Renal cortex interstitium (tissue), 11 donors: ENCODE measurements around the gene GPC3. TPM values are rescaled to one million over a fixed set of nuclear protein-coding genes. Genes with fewer than 3 reads are reported as not detected.

ENCODE experiments used
- DNase-seq, 11 donors: peaks; one replicate each; pipeline ENCODE4 v3.0.0-alpha.2; 2013; ENCODE audit warnings: low read depth in 9 of 11, low spot score in 4 of 11; ENCODE audit errors: extremely low read depth in 1 of 11
- polyA plus RNA-seq, 3 donors: library from polyadenylated mRNA; unstranded; fragments of 120-200 nt; gene quantifications; one replicate each; pipeline ENCODE4 v1.2.1, GENCODE V29; 2013; ENCODE audit not compliant: insufficient read length in 3 of 3

The GPC3 gene
- polyA plus RNA-seq, 3 donors: 1,038 to 1,396 (median 1,308) TPM

DNA sequence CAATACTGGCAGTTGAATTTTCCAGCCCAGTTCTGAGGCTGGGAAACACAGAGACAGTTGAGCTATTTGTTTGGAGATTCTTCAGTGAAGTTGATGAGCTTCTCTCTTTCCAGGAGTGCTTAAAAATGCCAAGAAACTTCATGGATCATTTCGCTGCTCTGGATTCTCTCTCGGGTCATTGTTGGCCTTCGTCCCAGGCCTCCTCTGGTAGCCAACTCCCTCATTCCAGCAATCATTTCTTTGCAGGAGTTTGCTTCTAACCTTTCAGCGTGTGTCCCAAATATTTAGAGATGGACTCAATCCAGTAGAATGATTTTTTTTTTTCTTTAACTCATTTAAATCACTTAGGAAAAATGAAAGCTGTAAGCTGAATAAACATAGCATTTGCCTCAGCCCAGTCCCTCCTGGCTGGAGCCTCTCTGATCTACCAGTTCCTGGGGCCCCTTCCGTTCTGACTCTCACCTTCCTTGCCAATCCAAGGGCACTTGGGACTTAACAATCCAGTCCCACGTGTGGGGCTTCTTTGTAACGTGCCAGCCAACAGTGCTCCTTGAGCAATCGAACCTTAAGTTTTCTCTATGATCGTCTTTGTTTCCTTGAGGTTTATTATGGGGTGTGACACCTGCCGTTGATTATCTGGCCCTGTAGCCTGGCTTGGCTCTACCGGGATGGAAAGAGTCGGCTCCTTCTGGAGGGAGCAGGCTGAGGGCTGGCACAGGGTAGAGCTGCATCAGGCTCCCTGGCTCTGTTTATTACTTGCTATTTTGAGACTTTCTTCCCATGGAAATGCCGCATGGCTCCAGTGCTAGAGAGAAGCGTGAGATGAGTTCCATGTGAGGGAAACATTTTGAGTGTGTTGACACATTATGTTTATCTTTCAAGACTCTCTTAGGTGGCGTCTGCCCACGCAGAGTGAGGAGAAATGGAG is 489.7 kb downstream of the GPC3 start:
- no peak for DNase-seq

DNA sequence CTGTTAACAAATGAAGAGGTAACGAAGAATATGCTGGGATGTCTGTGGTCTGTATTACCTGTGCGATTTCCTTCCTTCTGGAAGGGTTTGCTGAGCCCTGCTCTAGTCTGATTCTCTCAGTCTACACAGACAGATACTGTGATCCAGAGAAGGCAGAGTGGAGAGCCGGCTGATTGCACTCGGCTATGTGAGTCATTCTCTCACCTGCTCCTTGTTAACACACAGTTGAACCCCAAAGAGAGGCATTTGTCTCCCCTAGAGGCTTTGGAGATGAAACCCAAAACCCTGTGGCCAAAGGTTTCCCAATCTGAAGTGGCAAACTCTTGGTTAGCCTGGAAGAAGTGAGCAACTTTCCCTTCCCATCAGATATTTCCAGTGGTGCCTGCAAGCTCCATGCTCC is 492.0 kb downstream of the GPC3 start:
- DNase-seq: no peak

DNA sequence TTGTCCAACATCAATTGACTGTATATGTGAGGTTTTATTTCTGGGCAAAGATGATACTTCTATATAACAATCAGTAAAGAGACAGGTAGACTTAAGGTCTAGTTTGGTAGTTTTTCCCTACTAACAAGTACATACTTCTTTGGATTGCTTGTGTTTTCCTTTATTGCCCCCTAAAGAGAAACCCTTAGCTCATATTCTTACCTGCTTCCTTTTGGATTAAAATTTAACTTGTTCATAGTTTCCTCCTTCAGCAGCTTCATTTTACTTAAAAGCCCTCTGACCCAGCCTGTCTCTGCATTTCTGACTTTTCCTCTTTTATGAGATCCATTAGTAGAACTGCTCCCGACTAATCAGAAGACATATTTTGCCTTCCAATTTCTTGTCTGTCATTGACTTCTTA is 494.4 kb downstream of the GPC3 start:
- DNase-seq: no peak
